Cortex of kidney (tissue), 1 donor: ENCODE results near the gene KLK6.

Experiments used
- DNase-seq: peaks from one replicate; lab custom pipeline; 2025; lab: John Stamatoyannopoulos, UW

Gene KLK6

GRCh38 chr19:50952910-50953309, 16.5 kb downstream of the KLK6 start, which contains the start of gene KLK5:
Gene KLK5, minus strand, starts transcription at chr19:50953038. Its CDS starts 381 bp downstream, at chr19:50952657.
- DNase-seq, result no peak

GRCh38 chr19:50949861-50950260, 19.5 kb downstream of the KLK6 start:
- DNase-seq, result no peak

GRCh38 chr19:50947123-50947522, 22.3 kb downstream of the KLK6 start:
- no peak for DNase-seq

- DNase-seq, result no peak
These were observed 24.6 kb downstream of the KLK6 start for GRCh38 chr19:50944795-50945194.

- DNase-seq, result no peak
These were observed 26.1 kb downstream of the KLK6 start for GRCh38 chr19:50943074-50943828.

- no peak for DNase-seq
These were observed 29.8 kb downstream of the KLK6 start for GRCh38 chr19:50939596-50939995.

GRCh38 chr19:50933640-50934039, 35.8 kb downstream of the KLK6 start:
- no peak for DNase-seq

- no peak for DNase-seq
These were observed 36.7 kb downstream of the KLK6 start for GRCh38 chr19:50932690-50933083.

- no peak for DNase-seq
These were observed 37.2 kb downstream of the KLK6 start for GRCh38 chr19:50932018-50932689.

GRCh38 chr19:50931023-50931422, 38.4 kb downstream of the KLK6 start:
- DNase-seq, result no peak

GRCh38 chr19:50928831-50929230, 40.6 kb downstream of the KLK6 start:
- no peak for DNase-seq

GRCh38 chr19:50926144-50926543, 43.2 kb downstream of the KLK6 start:
- DNase-seq, result no peak

- DNase-seq, result no peak
These were observed 43.7 kb downstream of the KLK6 start for GRCh38 chr19:50925734-50926133.

- DNase-seq, result no peak
These were observed 44.8 kb downstream of the KLK6 start for GRCh38 chr19:50924586-50924985.

GRCh38 chr19:50922317-50922853, 47.0 kb downstream of the KLK6 start:
- no peak for DNase-seq

GRCh38 chr19:50921426-50922316, 47.7 kb downstream of the KLK6 start:
- DNase-seq, result no peak

- DNase-seq, result no peak
These were observed 53.3 kb downstream of the KLK6 start for GRCh38 chr19:50916069-50916468.

GRCh38 chr19:50912727-50913716, 56.4 kb downstream of the KLK6 start:
- DNase-seq, result no peak

GRCh38 chr19:50912102-50912599, 57.2 kb downstream of the KLK6 start:
- no peak for DNase-seq

GRCh38 chr19:50911206-50912101, 57.9 kb downstream of the KLK6 start, which contains the start of gene KLK4:
Gene KLK4, minus strand, starts transcription at chr19:50911395. Its CDS starts 657 bp downstream, at chr19:50910738.
- DNase-seq, result no peak
